Measurements from ENCODE around the gene RB1. TPM values are rescaled to one million over a fixed set of nuclear protein-coding genes. Genes with fewer than 3 reads are reported as not detected.

The RB1 gene
- total and polyA plus RNA-seq, 9 of the 15 experiments (the other 6 are each of a cell fraction or from before 2014, with no cell fraction given) = 5.0 to 23.8 (median 17.9) TPM

GRCh38 chr13:48333976-48334375 lies 30.4 kb downstream of the RB1 start:
- in situ Hi-C loops (cut with MboI) = loop anchor here (25.0 kb wide), 2 partner anchors 253 to 428 kb away; no protein-coding TSS in a partner anchor
- Histone ChIP-seq H2AFZ (ENCODE audit: low read depth, low read length) (no peak overlapping the region), H3K4me1 (replicated peaks in 1 of 2; ENCODE audit: control insufficient read depth in 2 of 2, insufficient read depth in 2 of 2, low read length in 2 of 2) (no peaks in the 10 kb centered on the region), H4K20me1 (replicated peaks; ENCODE audit: control insufficient read depth, insufficient read depth, low read length) (no peaks in the 10 kb centered on the region), H3K79me2 (ENCODE audit: control insufficient read depth, insufficient read depth, low read length) (no peaks in the 10 kb centered on the region), H3K9ac (ENCODE audit: insufficient read depth in 1 of 2, low read depth in 2 of 2, low read length in 2 of 2) (no peak overlapping the region), H3K27me3 (ENCODE audit: control insufficient read depth in 2 of 2, insufficient read depth in 2 of 2, low read length in 2 of 2) (no peaks in the 10 kb centered on the region), H3K4me3 (no peak overlapping the region), H3K9me1 (ENCODE audit: control insufficient read depth, insufficient read depth, low read length) (no peaks in the 10 kb centered on the region), H3K36me3 (ENCODE audit: control insufficient read depth, insufficient read depth, low read length) (no peaks in the 10 kb centered on the region), H3K27ac (ENCODE audit: extremely low read depth, low read depth, low read length) (no peak overlapping the region), H3K4me2 (ENCODE audit: insufficient read depth, low read length) (no peak overlapping the region), H3K9me3 (replicated peaks; ENCODE audit: control insufficient read depth, insufficient read depth, low read depth, low read length) (no peaks in the 10 kb centered on the region)
- FAIRE-seq (no peak), DNase-seq (ENCODE audit: extremely low read depth in 1 of 4, low spot score in 3 of 4) (no peak), ATAC-seq (no peak)
- no TSS peak for BruUV-seq (replicated peaks)
- ChIA-PET POLR2A (interaction anchor here (1.3 kb wide), 1 partner anchor 23 kb away, joined by 4 read pairs; no protein-coding TSS in a partner anchor), CTCF (ENCODE audit: low intra/inter-chr PET ratio) (interaction anchor here (0.7 to 1.2 kb wide), 2 partner anchors 435 to 1130 kb away, joined by 3 read pairs; no protein-coding TSS in a partner anchor)
- intact Hi-C loops (cut with micrococcal nuclease) = loop anchor here (1.0 to 10.0 kb wide), 2 partner anchors 246 to 431 kb away; no protein-coding TSS in a partner anchor
- no peak for TF ChIP-seq ZNF12 (CRISPR knock-in tag; IDR thresholded peaks at IDR 0.05)
- no peak for TF ChIP-seq GABPA (tag; conservative IDR thresholded peaks at IDR 0.05; ENCODE audit: low read depth)
- no peak for TF ChIP-seq ILK (tag; IDR thresholded peaks at IDR 0.05; ENCODE audit: borderline replicate concordance, low read depth)
- no peak for TF ChIP-seq ARID3B (CRISPR knock-in tag; IDR thresholded peaks at IDR 0.05; ENCODE audit: borderline replicate concordance)
- no peak for TF ChIP-seq EGR1 (conservative IDR thresholded peaks at IDR 0.05)
- TF ChIP-seq ZNF551 (CRISPR knock-in tag; IDR thresholded peaks at IDR 0.05) = no peak
- TF ChIP-seq SMARCB1 (IDR thresholded peaks at IDR 0.05; ENCODE audit: insufficient read length, low read depth) = no peak
- TF ChIP-seq NR0B1 (IDR thresholded peaks at IDR 0.05; ENCODE audit: partially characterized antibody) = no peak
- no peak for TF ChIP-seq ATF7 (IDR thresholded peaks at IDR 0.05)
- TF ChIP-seq PHB2 (IDR thresholded peaks at IDR 0.05; ENCODE audit: low read depth) = no peak
- no peak for TF ChIP-seq ZC3H11A (IDR thresholded peaks at IDR 0.05; ENCODE audit: low read depth, low read length)
- 43% methylated on average over 1 of the region's 1 CpG for whole genome bisulfite sequencing (ENCODE audit: insufficient coverage, low coverage, missing lambda C conversion rate)

All from K562 (cell line).